Rectal smooth muscle tissue (tissue), 1 donor: ENCODE data around the gene NUMBL.

Experiments used
- H3K27ac ChIP-seq: one replicate; pipeline ENCODE4 v1.7.0; 2013; ENCODE audit warnings: low read depth, low read length, inconsistent platforms
- H3K27me3 ChIP-seq: one replicate; pipeline ENCODE4 v1.7.0; 2013; ENCODE audit warnings: low read length; ENCODE audit not compliant: control insufficient read depth, insufficient read depth
- H3K36me3 ChIP-seq: one replicate; pipeline ENCODE4 v1.7.0; 2013; ENCODE audit warnings: low read length; ENCODE audit not compliant: control insufficient read depth, insufficient read depth
- H3K4me1 ChIP-seq: one replicate; pipeline ENCODE4 v1.7.0; 2013; ENCODE audit warnings: low read length; ENCODE audit not compliant: control insufficient read depth, insufficient read depth
- H3K4me3 ChIP-seq: one replicate; pipeline ENCODE4 v1.7.0; 2013; ENCODE audit warnings: low read length
- H3K9ac ChIP-seq: one replicate; pipeline ENCODE4 v1.7.0; 2013; ENCODE audit warnings: low read length

NUMBL gene

GRCh38 chr19:40693150-40693788 lies 2.8 kb upstream of the NUMBL start:
- H3K27ac ChIP-seq, result no peak overlapping the region
- no peaks in the 10 kb centered on the region for H3K27me3 ChIP-seq
- no peak overlapping the region for H3K9ac ChIP-seq
- H3K4me3 ChIP-seq, result no peak overlapping the region
- H3K4me1 ChIP-seq, result peaks cover 17% of the 10 kb centered on the region
- H3K36me3 ChIP-seq, result peaks cover 10% of the 10 kb centered on the region

GRCh38 chr19:40692212-40692551 lies 1.7 kb upstream of the NUMBL start:
- Histone ChIP-seq H3K27me3 (no peaks in the 10 kb centered on the region), H3K9ac (no peak overlapping the region), H3K36me3 (peaks cover 10% of the 10 kb centered on the region), H3K4me1 (peaks cover 17% of the 10 kb centered on the region), H3K4me3 (no peak overlapping the region), H3K27ac (no peak overlapping the region)

GRCh38 chr19:40691421-40692211 lies 1.2 kb upstream of the NUMBL start:
- Histone ChIP-seq H3K27ac (peak overlapping the region; percentile 82), H3K36me3 (peaks cover 10% of the 10 kb centered on the region), H3K9ac (peak overlapping the region; percentile 5), H3K4me3 (peak overlapping the region; percentile 68), H3K4me1 (peaks cover 17% of the 10 kb centered on the region), H3K27me3 (no peaks in the 10 kb centered on the region)

- Histone ChIP-seq H3K4me3 (peak overlapping the region; percentile 68), H3K27me3 (no peaks in the 10 kb centered on the region), H3K4me1 (peaks cover 17% of the 10 kb centered on the region), H3K36me3 (peaks cover 10% of the 10 kb centered on the region), H3K9ac (peak overlapping the region; percentile 5), H3K27ac (peak overlapping the region; percentile 82)
Observed at GRCh38 chr19:40690693-40691420, 406 bp upstream of the NUMBL start.

- peaks cover 10% of the 10 kb centered on the region for H3K36me3 ChIP-seq
- peak overlapping the region; percentile 78 for H3K4me3 ChIP-seq
- H3K4me1 ChIP-seq, result peaks cover 17% of the 10 kb centered on the region
- peak overlapping the region; percentile 67 for H3K27ac ChIP-seq
- H3K27me3 ChIP-seq, result no peaks in the 10 kb centered on the region
- H3K9ac ChIP-seq, result peak overlapping the region; percentile 26
Observed at GRCh38 chr19:40689339-40690049, 957 bp downstream of the NUMBL start.

- peaks cover 17% of the 10 kb centered on the region for H3K4me1 ChIP-seq
- peak overlapping the region; percentile 67 for H3K27ac ChIP-seq
- H3K4me3 ChIP-seq, result peak overlapping the region; percentile 78
Observed at GRCh38 chr19:40688987-40689338, 1.5 kb downstream of the NUMBL start.

GRCh38 chr19:40688309-40688708 lies 2.1 kb downstream of the NUMBL start:
- H3K27me3 ChIP-seq, result no peaks in the 10 kb centered on the region
- peaks cover 9% of the 10 kb centered on the region for H3K36me3 ChIP-seq
- no peak overlapping the region for H3K9ac ChIP-seq
- no peak overlapping the region for H3K27ac ChIP-seq
- peaks cover 17% of the 10 kb centered on the region for H3K4me1 ChIP-seq
- peak overlapping the region; percentile 78 for H3K4me3 ChIP-seq

More at GRCh38 chr19:40688987-40689338, 1.5 kb downstream of the NUMBL start:
- no peak overlapping the region for H3K9ac ChIP-seq
- peaks cover 8% of the 10 kb centered on the region for H3K36me3 ChIP-seq
- no peaks in the 10 kb centered on the region for H3K27me3 ChIP-seq

GRCh38 chr19:40687525-40688016 lies 2.9 kb downstream of the NUMBL start:
- Histone ChIP-seq H3K9ac (no peak overlapping the region), H3K4me3 (peak overlapping the region; percentile 78), H3K27ac (no peak overlapping the region), H3K27me3 (no peaks in the 10 kb centered on the region), H3K4me1 (peaks cover 17% of the 10 kb centered on the region), H3K36me3 (peaks cover 16% of the 10 kb centered on the region)

- Histone ChIP-seq H3K9ac (no peak overlapping the region), H3K4me3 (peak overlapping the region; percentile 78), H3K27ac (no peak overlapping the region), H3K36me3 (peaks cover 17% of the 10 kb centered on the region), H3K27me3 (no peaks in the 10 kb centered on the region), H3K4me1 (peaks cover 17% of the 10 kb centered on the region)
Observed at GRCh38 chr19:40686882-40687524, 3.4 kb downstream of the NUMBL start.

GRCh38 chr19:40685563-40685962 lies 4.9 kb downstream of the NUMBL start:
- H3K4me1 ChIP-seq, result peaks cover 11% of the 10 kb centered on the region
- peaks cover 17% of the 10 kb centered on the region for H3K36me3 ChIP-seq
- no peak overlapping the region for H3K4me3 ChIP-seq
- H3K27ac ChIP-seq, result no peak overlapping the region
- no peaks in the 10 kb centered on the region for H3K27me3 ChIP-seq
- no peak overlapping the region for H3K9ac ChIP-seq

- Histone ChIP-seq H3K27ac (no peak overlapping the region), H3K9ac (no peak overlapping the region), H3K4me1 (peaks cover 11% of the 10 kb centered on the region), H3K36me3 (peaks cover 17% of the 10 kb centered on the region), H3K4me3 (no peak overlapping the region), H3K27me3 (no peaks in the 10 kb centered on the region)
Observed at GRCh38 chr19:40685016-40685526, 5.4 kb downstream of the NUMBL start.
